ENCODE results near the gene CA11.

The CA11 gene

GRCh38 chr19:48611872-48612271 lies 34.1 kb downstream of the CA11 start:
- no peak for DNase-seq

GRCh38 chr19:48609571-48610108 lies 36.3 kb downstream of the CA11 start:
- DNase-seq, result no peak

- DNase-seq, result no peak
Measured at GRCh38 chr19:48608798-48609263, 37.2 kb downstream of the CA11 start.

GRCh38 chr19:48607359-48607755 lies 38.6 kb downstream of the CA11 start:
- DNase-seq, result no peak

GRCh38 chr19:48606463-48607358 lies 39.3 kb downstream of the CA11 start, which contains the start of gene SPACA4:
TSS of gene SPACA4 (plus strand) at chr19:48606742. CDS start at chr19:48606979, 237 bp downstream.
- no peak for DNase-seq

- DNase-seq, result no peak
Measured at GRCh38 chr19:48603850-48604249, 42.1 kb downstream of the CA11 start.

GRCh38 chr19:48603449-48603848 lies 42.5 kb downstream of the CA11 start:
- no peak for DNase-seq

- no peak for DNase-seq
Measured at GRCh38 chr19:48603001-48603400, 43.0 kb downstream of the CA11 start.

- no peak for DNase-seq
Measured at GRCh38 chr19:48600679-48601417, 45.1 kb downstream of the CA11 start.

- no peak for DNase-seq
Measured at GRCh38 chr19:48598996-48599700, 46.8 kb downstream of the CA11 start.

- DNase-seq, result no peak
Measured at GRCh38 chr19:48596679-48597465, 49.1 kb downstream of the CA11 start.

GRCh38 chr19:48596237-48596636 lies 49.8 kb downstream of the CA11 start:
- no peak for DNase-seq

GRCh38 chr19:48595833-48596232 lies 50.2 kb downstream of the CA11 start:
- DNase-seq, result no peak

GRCh38 chr19:48595171-48595570 lies 50.8 kb downstream of the CA11 start:
- DNase-seq, result no peak

GRCh38 chr19:48591021-48591420 lies 55.0 kb downstream of the CA11 start:
- no peak for DNase-seq

- peak; percentile 85 for DNase-seq
Measured at GRCh38 chr19:48588670-48589401, 57.2 kb downstream of the CA11 start.
